Adipocyte (in vitro differentiated cells): ENCODE data around the gene ARRDC2.
"Not testable (repeated sequence)": the region's sequence is repeated elsewhere in the genome, so short reads cannot be mapped to it uniquely, and the experiment has no call there.

ENCODE experiments used
- DNase-seq: peaks from one replicate; pipeline ENCODE4 v3.0.0-alpha.2; 2015; ENCODE audit warnings: low read depth
- H3K27me3 ChIP-seq: replicated peaks from 2 replicates; pipeline ENCODE4 v1.7.0; 2013; ENCODE audit warnings: mild to moderate bottlenecking, low read length, moderate library complexity; ENCODE audit not compliant: control insufficient read depth, insufficient read depth
- H3K36me3 ChIP-seq: 2 replicates; pipeline ENCODE4 v1.7.0; 2013; ENCODE audit warnings: low read length, mild to moderate bottlenecking, moderate library complexity; ENCODE audit not compliant: control insufficient read depth, insufficient read depth, severe bottlenecking
- H3K4me1 ChIP-seq: 2 replicates; pipeline ENCODE4 v1.7.0; 2013; ENCODE audit warnings: mild to moderate bottlenecking, low read length, moderate library complexity; ENCODE audit not compliant: control insufficient read depth, insufficient read depth
- H3K4me3 ChIP-seq: 2 replicates; pipeline ENCODE4 v1.7.0; 2013; ENCODE audit warnings: mild to moderate bottlenecking, low read length, moderate library complexity
- H3K9ac ChIP-seq: 2 replicates; pipeline ENCODE4 v1.7.0; 2013; ENCODE audit warnings: mild to moderate bottlenecking, low read length, moderate library complexity
- H3K9me3 ChIP-seq: 2 replicates; pipeline ENCODE4 v1.7.0; 2013; ENCODE audit warnings: mild to moderate bottlenecking, low read length, moderate library complexity; ENCODE audit not compliant: control insufficient read depth

ARRDC2 gene

DNA sequence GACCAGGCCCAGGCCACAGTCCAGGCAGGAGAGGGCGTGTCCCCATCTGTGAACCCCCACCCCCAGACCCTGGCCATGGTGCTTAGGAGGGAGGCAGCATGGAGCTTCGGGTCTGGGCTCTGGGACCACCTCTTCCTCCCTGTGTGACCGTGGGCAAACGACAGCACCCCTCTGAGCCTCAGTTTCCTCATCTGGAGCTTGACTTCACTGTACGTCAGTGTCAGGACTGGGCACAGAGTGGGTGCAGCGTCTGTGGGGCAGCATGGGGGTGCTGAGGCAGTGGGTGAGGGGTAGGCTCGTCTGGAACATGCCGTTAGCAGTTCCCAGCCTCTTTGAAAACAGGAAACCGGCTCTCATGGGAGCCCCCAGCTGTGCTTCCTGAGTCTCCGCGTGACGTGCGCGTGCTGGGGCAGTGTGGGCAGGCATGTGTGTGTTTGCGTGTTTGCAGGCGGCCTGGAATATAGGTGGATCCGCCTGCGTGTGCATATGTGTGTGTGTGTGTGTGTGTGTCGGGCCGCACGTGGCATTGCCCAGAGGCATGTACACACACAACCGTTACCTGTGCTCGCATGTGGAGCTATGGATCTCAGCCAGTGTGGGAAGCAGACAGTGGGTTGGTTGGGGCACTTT lies 15.8 kb downstream of the ARRDC2 start:
- no peaks in the 10 kb centered on the region for H3K9me3 ChIP-seq
- no peak for DNase-seq

DNA sequence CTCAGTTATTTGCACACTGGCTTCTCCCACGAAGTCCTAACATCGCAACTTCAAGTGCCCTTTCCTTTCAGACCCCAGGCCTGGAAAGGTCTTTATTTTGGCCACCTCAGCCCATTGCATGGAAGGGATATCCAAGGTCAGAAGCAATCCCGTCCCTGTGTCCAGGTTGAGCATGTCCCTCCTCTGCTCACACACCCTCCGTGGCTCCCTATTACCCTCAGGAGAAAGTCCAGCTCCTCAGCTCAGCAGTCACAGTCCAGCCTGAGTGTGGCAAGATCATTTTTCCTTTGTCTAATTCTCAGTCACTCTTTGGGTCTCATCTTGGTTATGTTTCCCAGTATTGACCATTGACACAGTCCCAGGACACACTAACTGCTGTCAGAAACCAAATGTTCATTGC lies 19.2 kb downstream of the ARRDC2 start:
- no peaks in the 10 kb centered on the region for H3K9me3 ChIP-seq
- no peak for DNase-seq
- H3K27me3 ChIP-seq = no peaks in the 10 kb centered on the region
- H3K4me1 ChIP-seq = peaks cover 18% of the 10 kb centered on the region
- no peak overlapping the region for H3K9ac ChIP-seq
- H3K4me3 ChIP-seq = no peak overlapping the region
- H3K36me3 ChIP-seq = no peaks in the 10 kb centered on the region

More for the DNA sequence above, 15.8 kb downstream of the ARRDC2 start:
- Histone ChIP-seq H3K4me3 (no peak overlapping the region), H3K9ac (peak overlapping the region; percentile 36), H3K4me1 (peaks cover 38% of the 10 kb centered on the region), H3K36me3 (no peaks in the 10 kb centered on the region), H3K27me3 (no peaks in the 10 kb centered on the region)

DNA sequence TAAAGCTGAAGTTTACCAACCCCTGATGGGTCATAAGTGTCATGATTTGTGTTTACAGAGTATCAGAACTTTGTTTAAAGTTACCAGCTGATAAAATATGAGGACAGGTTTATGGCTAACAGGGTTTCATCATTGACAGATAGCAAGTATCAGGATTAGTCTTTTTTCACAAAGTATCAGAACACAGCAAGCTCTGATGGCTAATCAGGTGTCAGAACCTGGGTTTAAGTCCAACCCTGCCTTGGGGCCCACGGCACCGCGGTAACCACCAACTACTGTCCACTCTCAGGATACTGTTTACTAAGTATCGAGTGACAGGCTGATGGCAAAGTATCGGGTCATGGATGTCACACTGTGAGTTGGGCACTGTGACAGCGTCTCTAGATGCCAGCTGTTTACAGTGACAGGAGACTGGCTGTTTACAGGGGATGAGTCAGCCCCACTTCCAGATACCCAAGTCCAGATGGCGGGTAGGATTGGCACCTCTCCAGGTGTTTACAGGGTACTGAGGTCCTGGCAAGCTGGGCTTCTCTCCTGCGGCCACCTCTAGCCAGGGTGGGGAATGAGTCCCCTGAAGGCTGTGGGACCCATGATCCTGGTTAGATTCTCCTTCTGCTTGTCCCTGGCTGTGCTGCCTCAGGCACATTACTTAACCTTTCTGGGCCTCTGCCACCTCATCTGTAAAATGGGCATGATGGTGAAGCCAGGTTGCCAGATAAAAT lies 21.8 kb downstream of the ARRDC2 start:
- H3K9me3 ChIP-seq = no peaks in the 10 kb centered on the region
- H3K9ac ChIP-seq = no peak overlapping the region
- peaks cover 3% of the 10 kb centered on the region for H3K4me1 ChIP-seq
- DNase-seq = no peak
- H3K36me3 ChIP-seq = no peaks in the 10 kb centered on the region
- no peak overlapping the region for H3K4me3 ChIP-seq
- no peaks in the 10 kb centered on the region for H3K27me3 ChIP-seq

DNA sequence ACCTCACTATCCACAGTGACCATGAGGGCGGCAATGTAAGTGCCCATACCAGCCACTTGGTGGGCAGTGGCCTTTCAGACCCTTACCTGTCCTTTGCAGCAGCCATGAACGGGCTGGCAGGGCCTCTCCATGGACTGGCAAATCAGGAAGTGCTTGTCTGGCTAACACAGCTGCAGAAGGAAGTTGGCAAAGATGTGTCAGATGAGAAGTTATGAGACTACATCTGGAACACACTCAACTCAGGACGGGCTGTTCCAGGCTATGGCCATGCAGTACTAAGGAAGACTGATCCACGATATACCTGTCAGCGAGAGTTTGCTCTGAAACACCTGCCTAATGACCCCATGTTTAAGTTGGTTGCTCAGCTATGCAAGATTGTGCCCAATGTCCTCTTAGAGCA lies 23.4 kb downstream of the ARRDC2 start:
- not testable (repeated sequence) for H3K9me3 ChIP-seq, H3K27me3 ChIP-seq, H3K4me1 ChIP-seq, H3K36me3 ChIP-seq, H3K9ac ChIP-seq, DNase-seq, H3K4me3 ChIP-seq

GRCh38 chr19:18032102-18032501 lies 24.1 kb downstream of the ARRDC2 start:
- DNase-seq, H3K9ac ChIP-seq, H3K36me3 ChIP-seq, H3K9me3 ChIP-seq, H3K4me1 ChIP-seq, H3K27me3 ChIP-seq, H3K4me3 ChIP-seq: not testable (repeated sequence)

GRCh38 chr19:18041054-18041453 lies 33.1 kb downstream of the ARRDC2 start:
- DNase-seq = no peak
- no peaks in the 10 kb centered on the region for H3K36me3 ChIP-seq
- H3K4me3 ChIP-seq = no peak overlapping the region
- no peak overlapping the region for H3K9ac ChIP-seq
- peaks cover 10% of the 10 kb centered on the region for H3K27me3 ChIP-seq
- H3K9me3 ChIP-seq = peaks cover 8% of the 10 kb centered on the region
- peaks cover 13% of the 10 kb centered on the region for H3K4me1 ChIP-seq

DNA sequence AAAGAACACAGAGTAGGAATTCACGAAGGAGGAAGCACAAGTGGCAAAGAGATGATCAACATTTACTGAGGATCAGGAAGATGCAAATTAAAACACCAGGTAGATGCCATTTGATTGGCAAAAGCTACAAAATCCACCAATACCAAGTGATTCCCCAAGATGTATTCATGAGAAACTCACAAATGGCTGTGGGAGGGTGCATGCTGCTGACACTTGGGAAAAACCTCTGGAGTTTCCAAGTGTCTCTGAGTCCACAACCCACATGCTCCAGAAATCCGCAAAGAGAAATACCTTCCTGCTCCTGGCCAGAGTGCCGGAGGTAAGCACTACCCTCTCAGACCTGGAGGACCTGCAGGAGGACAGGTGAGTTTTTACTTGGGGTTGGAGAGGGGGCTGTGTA lies 35.7 kb downstream of the ARRDC2 start:
- H3K9ac ChIP-seq = no peak overlapping the region
- peaks cover 19% of the 10 kb centered on the region for H3K4me1 ChIP-seq
- peaks cover 8% of the 10 kb centered on the region for H3K9me3 ChIP-seq
- no peak for DNase-seq
- H3K36me3 ChIP-seq = no peaks in the 10 kb centered on the region
- H3K27me3 ChIP-seq = peaks cover 7% of the 10 kb centered on the region
- no peak overlapping the region for H3K4me3 ChIP-seq

DNA sequence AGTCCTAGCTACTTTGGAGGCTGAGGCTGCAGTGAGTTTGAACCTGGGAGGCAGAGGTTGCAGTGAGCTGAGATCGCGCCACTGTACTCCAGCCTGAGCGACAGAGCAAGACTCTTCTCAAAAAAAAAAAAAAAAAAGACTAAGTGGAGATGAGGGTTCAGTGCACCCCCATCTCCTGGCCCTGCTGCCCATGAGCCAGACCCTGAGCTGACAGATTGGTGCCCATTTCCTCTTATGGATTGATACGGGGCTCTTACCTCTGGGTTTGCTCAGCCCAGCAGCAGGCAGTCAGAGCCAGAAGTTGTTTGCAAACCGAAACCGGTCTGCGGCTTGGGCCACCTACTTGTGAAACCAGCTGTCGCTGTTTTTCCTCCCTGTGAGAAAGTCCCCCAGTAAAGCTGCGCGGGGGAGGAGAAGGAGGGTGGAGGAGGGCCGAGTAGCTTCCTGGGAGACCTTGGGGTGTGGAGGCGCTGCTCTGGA lies 36.9 kb downstream of the ARRDC2 start:
- Histone ChIP-seq H3K9ac (peak overlapping the region; percentile 77), H3K4me3 (peak overlapping the region; percentile 78), H3K36me3 (no peaks in the 10 kb centered on the region), H3K27me3 (peaks cover 4% of the 10 kb centered on the region), H3K4me1 (peaks cover 22% of the 10 kb centered on the region), H3K9me3 (peaks cover 8% of the 10 kb centered on the region)
- DNase-seq = peak; percentile 38

- Histone ChIP-seq H3K36me3 (no peaks in the 10 kb centered on the region), H3K9me3 (peaks cover 8% of the 10 kb centered on the region), H3K9ac (peak overlapping the region; percentile 77), H3K27me3 (peaks cover 4% of the 10 kb centered on the region), H3K4me3 (peak overlapping the region; percentile 78), H3K4me1 (peaks cover 22% of the 10 kb centered on the region)
- DNase-seq = no peak
These were observed 37.5 kb downstream of the ARRDC2 start for GRCh38 chr19:18045307-18046050.

GRCh38 chr19:18046059-18046718 lies 38.2 kb downstream of the ARRDC2 start:
- H3K9me3 ChIP-seq = peaks cover 3% of the 10 kb centered on the region
- no peaks in the 10 kb centered on the region for H3K27me3 ChIP-seq
- H3K36me3 ChIP-seq = no peaks in the 10 kb centered on the region
- H3K4me3 ChIP-seq = no peak overlapping the region
- H3K9ac ChIP-seq = peak overlapping the region; percentile 77
- DNase-seq = peak; percentile 65
- peaks cover 26% of the 10 kb centered on the region for H3K4me1 ChIP-seq

DNA sequence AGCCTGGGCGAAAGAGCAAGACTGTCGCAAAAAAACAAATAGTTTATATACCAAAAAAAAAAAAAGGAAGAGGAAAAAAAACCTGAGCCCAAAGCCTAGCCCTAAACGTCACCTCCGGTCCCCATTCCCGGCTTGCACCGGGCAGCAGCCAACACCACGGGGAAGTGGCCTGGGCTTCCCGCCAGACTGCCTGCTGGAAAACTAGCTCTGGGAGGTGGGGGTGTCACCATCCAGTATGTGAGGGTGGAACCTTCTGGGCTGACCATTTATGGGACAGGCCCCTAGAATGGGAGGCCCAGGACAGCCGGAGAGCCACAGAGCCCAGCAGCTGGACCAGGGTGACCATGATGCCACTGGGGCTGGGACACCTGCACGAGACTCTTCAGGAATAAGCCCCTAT lies 41.4 kb downstream of the ARRDC2 start:
- Histone ChIP-seq H3K4me3 (no peak overlapping the region), H3K9ac (no peak overlapping the region), H3K27me3 (no peaks in the 10 kb centered on the region), H3K36me3 (no peaks in the 10 kb centered on the region), H3K9me3 (no peaks in the 10 kb centered on the region), H3K4me1 (peaks cover 44% of the 10 kb centered on the region)
- DNase-seq = no peak
